ENCODE results near the gene PHLDB3. TPM values are rescaled to one million over a fixed set of nuclear protein-coding genes. Genes with fewer than 3 reads are reported as not detected.

Gene PHLDB3
- total RNA-seq, 2 donors from 2014 or later = 7.7 to 13.5 TPM

DNA sequence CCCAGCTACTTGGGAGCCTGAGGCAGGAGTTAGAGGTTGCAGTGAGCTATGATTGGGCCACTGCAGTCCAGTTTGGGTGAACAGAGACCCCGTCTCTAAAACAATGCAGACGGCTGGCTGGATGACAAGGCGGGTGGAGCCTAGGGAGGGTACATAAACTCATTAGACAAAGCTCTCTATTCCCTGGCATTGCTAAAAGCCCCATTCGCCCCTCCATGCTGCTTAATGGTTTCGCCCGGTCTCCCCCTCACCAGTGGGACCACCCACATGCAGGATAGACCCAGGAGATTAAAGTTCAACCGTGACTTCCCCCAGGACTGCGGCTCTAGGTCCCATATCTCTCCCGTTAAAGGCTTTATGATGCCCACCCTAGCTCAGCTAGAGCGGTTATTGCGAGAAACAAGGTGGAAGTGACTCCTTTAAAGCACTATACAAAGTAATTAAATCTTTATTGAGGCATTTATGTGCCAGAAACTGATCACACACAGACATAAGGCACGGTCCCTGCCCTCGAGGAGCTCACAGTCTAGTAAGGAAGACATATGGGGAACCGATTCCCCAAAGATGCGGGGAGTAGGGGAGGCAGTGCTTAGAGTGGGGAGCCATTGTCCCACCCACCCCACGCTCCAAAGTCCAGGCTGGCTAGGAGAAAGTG, 44.1 kb downstream of the PHLDB3 start:
- H3K4me3 ChIP-seq (ENCODE audit: low read length) = no peak overlapping the region
- H3K36me3 ChIP-seq (ENCODE audit: control insufficient read depth, insufficient read depth, low read length) = no peaks in the 10 kb centered on the region
- Mint-ChIP-seq H3K27ac (no peak overlapping the region), H3K9me3 (peaks cover 18% of the 10 kb centered on the region), H3K27me3 (ENCODE audit: insufficient read depth) (peaks cover 61% of the 10 kb centered on the region), H3K4me3 (no peak overlapping the region), H3K4me1 (no peaks in the 10 kb centered on the region), H3K36me3 (ENCODE audit: low read depth) (no peaks in the 10 kb centered on the region)
- H3K4me1 ChIP-seq (ENCODE audit: control insufficient read depth, insufficient read depth, low read length) = no peaks in the 10 kb centered on the region
- H3K27ac ChIP-seq (ENCODE audit: low read depth, low read length) = no peak overlapping the region
- TF ChIP-seq, protein P1, sequence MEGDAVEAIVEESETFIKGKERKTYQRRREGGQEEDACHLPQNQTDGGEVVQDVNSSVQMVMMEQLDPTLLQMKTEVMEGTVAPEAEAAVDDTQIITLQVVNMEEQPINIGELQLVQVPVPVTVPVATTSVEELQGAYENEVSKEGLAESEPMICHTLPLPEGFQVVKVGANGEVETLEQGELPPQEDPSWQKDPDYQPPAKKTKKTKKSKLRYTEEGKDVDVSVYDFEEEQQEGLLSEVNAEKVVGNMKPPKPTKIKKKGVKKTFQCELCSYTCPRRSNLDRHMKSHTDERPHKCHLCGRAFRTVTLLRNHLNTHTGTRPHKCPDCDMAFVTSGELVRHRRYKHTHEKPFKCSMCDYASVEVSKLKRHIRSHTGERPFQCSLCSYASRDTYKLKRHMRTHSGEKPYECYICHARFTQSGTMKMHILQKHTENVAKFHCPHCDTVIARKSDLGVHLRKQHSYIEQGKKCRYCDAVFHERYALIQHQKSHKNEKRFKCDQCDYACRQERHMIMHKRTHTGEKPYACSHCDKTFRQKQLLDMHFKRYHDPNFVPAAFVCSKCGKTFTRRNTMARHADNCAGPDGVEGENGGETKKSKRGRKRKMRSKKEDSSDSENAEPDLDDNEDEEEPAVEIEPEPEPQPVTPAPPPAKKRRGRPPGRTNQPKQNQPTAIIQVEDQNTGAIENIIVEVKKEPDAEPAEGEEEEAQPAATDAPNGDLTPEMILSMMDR (conservative IDR thresholded peaks at IDR 0.05) = no peak
- no peak for DNase-seq
- H3K9ac ChIP-seq (ENCODE audit: extremely low read depth, low read length, poor library complexity, severe bottlenecking) = no peak overlapping the region
- no peaks in the 10 kb centered on the region for H3K9me3 ChIP-seq (ENCODE audit: control insufficient read depth, low read length)
- 87 to 89% methylated on average over 7 to 16 of the region's 16 CpGs for WGBS, 2 experiments (ENCODE audit: insufficient coverage in 1 of 2, insufficient read length in 1 of 2)
- H3K27me3 ChIP-seq (ENCODE audit: control insufficient read depth, insufficient read depth, low read length, poor library complexity, severe bottlenecking) = peaks cover 29% of the 10 kb centered on the region

DNA sequence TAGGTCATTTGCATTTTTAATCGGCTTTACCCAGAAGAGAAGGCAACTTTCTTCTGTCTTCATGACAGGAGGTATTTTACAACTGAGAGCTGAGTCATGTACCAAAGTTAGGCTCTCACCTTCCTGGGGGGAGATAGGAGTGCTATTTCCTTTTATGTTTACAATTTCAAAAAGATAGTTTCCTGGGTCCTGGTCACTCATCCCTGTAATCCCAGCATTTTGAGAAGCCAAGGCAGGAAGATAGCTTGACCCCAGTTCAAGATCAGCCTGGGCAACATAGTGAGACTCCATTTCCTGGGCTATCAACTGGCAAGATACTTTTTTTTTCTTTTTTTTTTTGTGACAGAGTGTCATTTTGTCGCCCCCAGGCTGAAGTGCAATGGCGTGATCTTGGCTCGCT, 46.7 kb downstream of the PHLDB3 start:
- Mint-ChIP-seq H3K9me3 (no peaks in the 10 kb centered on the region), H3K4me3 (no peak overlapping the region), H3K27me3 (ENCODE audit: insufficient read depth) (peaks cover 37% of the 10 kb centered on the region), H3K4me1 (no peaks in the 10 kb centered on the region), H3K27ac (no peak overlapping the region), H3K36me3 (ENCODE audit: low read depth) (no peaks in the 10 kb centered on the region)
- H3K27ac ChIP-seq (ENCODE audit: low read depth, low read length) = no peak overlapping the region
- no peak for DNase-seq
- H3K27me3 ChIP-seq (ENCODE audit: control insufficient read depth, insufficient read depth, low read length, poor library complexity, severe bottlenecking) = peaks cover 14% of the 10 kb centered on the region
- TF ChIP-seq, protein P1 (conservative IDR thresholded peaks at IDR 0.05) = no peak
- 81 to 84% methylated on average over 4 of the region's 4 CpGs for WGBS, 2 experiments (ENCODE audit: insufficient coverage in 1 of 2, insufficient read length in 1 of 2)
- H3K4me1 ChIP-seq (ENCODE audit: control insufficient read depth, insufficient read depth, low read length) = no peaks in the 10 kb centered on the region
- no peaks in the 10 kb centered on the region for H3K9me3 ChIP-seq (ENCODE audit: control insufficient read depth, low read length)
- no peak overlapping the region for H3K9ac ChIP-seq (ENCODE audit: extremely low read depth, low read length, poor library complexity, severe bottlenecking)
- H3K36me3 ChIP-seq (ENCODE audit: control insufficient read depth, insufficient read depth, low read length) = no peaks in the 10 kb centered on the region
- H3K4me3 ChIP-seq (ENCODE audit: low read length) = no peak overlapping the region

DNA sequence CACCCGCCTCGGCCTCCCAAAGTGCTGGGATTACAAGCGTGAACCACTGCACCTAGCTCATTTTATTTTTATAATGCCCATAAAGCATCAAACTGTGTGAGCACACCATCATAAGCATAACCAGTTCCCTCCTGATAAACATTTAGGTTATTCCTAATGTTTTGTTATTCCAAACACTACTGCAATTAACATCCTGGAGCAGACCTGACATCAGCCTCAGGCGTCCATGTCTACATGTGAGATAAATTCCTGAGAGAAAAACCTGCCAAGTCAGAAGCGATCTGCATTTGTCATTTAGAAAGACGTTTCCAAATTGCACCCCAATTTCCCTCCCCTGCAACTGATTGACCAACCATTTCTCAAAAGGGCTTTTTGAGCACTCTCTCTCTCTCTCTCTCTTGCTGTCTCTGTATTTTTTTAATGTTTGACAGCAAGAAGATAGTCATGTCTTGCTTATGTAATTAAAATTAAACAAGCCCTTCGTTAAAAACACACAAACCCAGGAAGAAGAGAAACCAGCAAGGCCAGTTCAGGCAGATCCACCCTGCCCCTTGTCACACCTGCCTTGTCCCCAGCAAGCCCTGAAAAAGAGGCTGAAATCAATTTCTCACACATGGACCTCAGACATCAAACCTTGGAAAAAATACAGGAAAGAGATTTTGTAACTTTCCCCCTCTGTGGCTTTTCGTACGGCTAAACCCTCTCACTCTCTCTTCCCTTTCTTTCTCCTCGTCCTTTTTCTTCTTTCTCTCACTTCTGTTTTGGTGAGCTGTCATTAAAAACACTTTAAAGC, 49.0 kb downstream of the PHLDB3 start:
- Mint-ChIP-seq H3K36me3 (ENCODE audit: low read depth) (no peaks in the 10 kb centered on the region), H3K27me3 (ENCODE audit: insufficient read depth) (peaks cover 17% of the 10 kb centered on the region), H3K4me1 (no peaks in the 10 kb centered on the region), H3K4me3 (no peak overlapping the region), H3K9me3 (peaks cover 14% of the 10 kb centered on the region), H3K27ac (no peak overlapping the region)
- no peaks in the 10 kb centered on the region for H3K4me1 ChIP-seq (ENCODE audit: control insufficient read depth, insufficient read depth, low read length)
- no peak overlapping the region for H3K4me3 ChIP-seq (ENCODE audit: low read length)
- TF ChIP-seq, protein P1 (conservative IDR thresholded peaks at IDR 0.05) = no peak
- no peak overlapping the region for H3K9ac ChIP-seq (ENCODE audit: extremely low read depth, low read length, poor library complexity, severe bottlenecking)
- no peak overlapping the region for H3K27ac ChIP-seq (ENCODE audit: low read depth, low read length)
- H3K9me3 ChIP-seq (ENCODE audit: control insufficient read depth, low read length) = no peaks in the 10 kb centered on the region
- no peaks in the 10 kb centered on the region for H3K27me3 ChIP-seq (ENCODE audit: control insufficient read depth, insufficient read depth, low read length, poor library complexity, severe bottlenecking)
- DNase-seq = no peak
- WGBS, 2 experiments (ENCODE audit: insufficient coverage in 1 of 2, insufficient read length in 1 of 2) = 84 to 87% methylated on average over 9 to 10 of the region's 10 CpGs
- no peaks in the 10 kb centered on the region for H3K36me3 ChIP-seq (ENCODE audit: control insufficient read depth, insufficient read depth, low read length)

All from endodermal cell (in vitro differentiated cells).